Neuronal stem cell (in vitro differentiated cells): Measurements from ENCODE around the gene SUPT5H.
A peak's percentile ranks its signal among the peaks of the same experiment; 100 is the strongest.

Source experiments
- DNase-seq: peaks from one replicate; pipeline ENCODE4 v3.0.0-alpha.2; 2013; ENCODE audit warnings: low spot score
- H2AFZ ChIP-seq: one replicate; pipeline ENCODE4 v1.6.1; 2013; ENCODE audit warnings: mild to moderate bottlenecking, low read length, inconsistent platforms
- H2AK5ac ChIP-seq: 2 replicates; pipeline ENCODE4 v1.6.1; 2013; ENCODE audit warnings: low read depth, mild to moderate bottlenecking, inconsistent platforms, low read length, moderate library complexity, mixed read lengths
- H2BK120ac ChIP-seq: 2 replicates; pipeline ENCODE4 v1.6.1; 2013; ENCODE audit warnings: low read depth, mild to moderate bottlenecking, inconsistent platforms, low read length, moderate library complexity, mixed read lengths
- H2BK12ac ChIP-seq: one replicate; pipeline ENCODE4 v1.6.1; 2013; ENCODE audit warnings: low read length, inconsistent platforms
- H2BK15ac ChIP-seq: 2 replicates; pipeline ENCODE4 v1.6.1; 2013; ENCODE audit warnings: mild to moderate bottlenecking, low read length, inconsistent platforms, mixed read lengths
- H2BK5ac ChIP-seq: one replicate; pipeline ENCODE4 v1.6.1; 2013; ENCODE audit warnings: inconsistent platforms, mild to moderate bottlenecking, low read length, moderate library complexity
- H3K14ac ChIP-seq: one replicate; pipeline ENCODE4 v1.6.1; 2013; ENCODE audit warnings: low read length, inconsistent platforms
- H3K18ac ChIP-seq: 2 replicates; pipeline ENCODE4 v1.6.1; 2013; ENCODE audit warnings: low read length, inconsistent platforms
- H3K23ac ChIP-seq: 2 replicates; pipeline ENCODE4 v1.6.1; 2013; ENCODE audit warnings: low read depth, mild to moderate bottlenecking, mixed read lengths, low read length, inconsistent platforms; ENCODE audit not compliant: poor library complexity
- H3K27ac ChIP-seq: replicated peaks from 3 replicates; pipeline ENCODE4 v1.5.1; 2013; ENCODE audit warnings: low read length, inconsistent platforms
- H3K27me3 ChIP-seq, 3 experiments: 2 replicates each; pipeline ENCODE4 v1.6.1; 2013; ENCODE audit warnings: low read length in 3 of 3, mild to moderate bottlenecking in 2 of 3, inconsistent platforms in 1 of 3, low read depth in 1 of 3, mixed read lengths in 1 of 3, moderate library complexity in 1 of 3; ENCODE audit not compliant: control insufficient read depth in 3 of 3, insufficient read depth in 3 of 3
- H3K36me3 ChIP-seq, 2 donors: replicated peaks in 1 of 2; 2 replicates each; pipeline ENCODE4 v1.6.1; 2013; ENCODE audit warnings: low read length in 2 of 2; ENCODE audit not compliant: control insufficient read depth in 2 of 2, insufficient read depth in 2 of 2
- H3K4ac ChIP-seq: 2 replicates; pipeline ENCODE4 v1.6.1; 2013; ENCODE audit warnings: inconsistent platforms, mild to moderate bottlenecking, low read length, moderate library complexity
- H3K4me1 ChIP-seq, 2 donors: 1 replicate in 1 of 2; 2 replicates in 1 of 2; pipeline ENCODE4 v1.6.1; 2013; ENCODE audit warnings: low read length in 2 of 2, low read depth in 1 of 2; ENCODE audit not compliant: control insufficient read depth in 2 of 2, insufficient read depth in 1 of 2
- H3K4me2 ChIP-seq: one replicate; pipeline ENCODE4 v1.6.1; 2013; ENCODE audit warnings: mild to moderate bottlenecking, low read length, inconsistent platforms; ENCODE audit not compliant: insufficient read depth, poor library complexity, severe bottlenecking
- H3K4me3 ChIP-seq, 2 donors: 2 replicates each; pipeline ENCODE4 v1.5.1; 2013; ENCODE audit warnings: low read length in 2 of 2, mild to moderate bottlenecking in 2 of 2, inconsistent platforms in 1 of 2, moderate library complexity in 1 of 2
- H3K79me1 ChIP-seq: one replicate; pipeline ENCODE4 v1.6.1; 2013; ENCODE audit warnings: low read depth, mild to moderate bottlenecking, inconsistent platforms, low read length, moderate library complexity
- H3K9ac ChIP-seq: one replicate; pipeline ENCODE4 v1.6.1; 2013; ENCODE audit warnings: mild to moderate bottlenecking, low read depth, low read length, inconsistent platforms; ENCODE audit not compliant: poor library complexity
- H3K9me3 ChIP-seq, 2 donors: replicated peaks in 1 of 2; 2 replicates each; pipeline versions ENCODE3 to v1.6.1; 2013; ENCODE audit warnings: low read length in 2 of 2, mild to moderate bottlenecking in 2 of 2, inconsistent platforms in 1 of 2, low read depth in 1 of 2, mixed read lengths in 1 of 2, moderate library complexity in 1 of 2; ENCODE audit not compliant: control insufficient read depth in 2 of 2, insufficient read depth in 1 of 2
- H4K8ac ChIP-seq: one replicate; pipeline ENCODE4 v1.6.1; 2013; ENCODE audit warnings: low read depth, mild to moderate bottlenecking, inconsistent platforms, low read length, moderate library complexity
- H4K91ac ChIP-seq: one replicate; pipeline ENCODE4 v1.6.1; 2013; ENCODE audit warnings: low read length, low read depth, mild to moderate bottlenecking, inconsistent platforms; ENCODE audit not compliant: poor library complexity
- WGBS, 2 donors: extraction: QIAGEN DNeasy Blood & Tissue Kit; methylation state at CpG; one replicate each; pipeline ENCODE4 v1.1.7; 2013; ENCODE audit warnings: missing lambda C conversion rate in 2 of 2, mixed read lengths in 1 of 2; ENCODE audit not compliant: insufficient read length in 2 of 2, insufficient replicate concordance in 1 of 2; ENCODE audit errors: extremely low coverage in 2 of 2; 5-methylcytosine and 5-hydroxymethylcytosine counted together

The SUPT5H gene

DNA sequence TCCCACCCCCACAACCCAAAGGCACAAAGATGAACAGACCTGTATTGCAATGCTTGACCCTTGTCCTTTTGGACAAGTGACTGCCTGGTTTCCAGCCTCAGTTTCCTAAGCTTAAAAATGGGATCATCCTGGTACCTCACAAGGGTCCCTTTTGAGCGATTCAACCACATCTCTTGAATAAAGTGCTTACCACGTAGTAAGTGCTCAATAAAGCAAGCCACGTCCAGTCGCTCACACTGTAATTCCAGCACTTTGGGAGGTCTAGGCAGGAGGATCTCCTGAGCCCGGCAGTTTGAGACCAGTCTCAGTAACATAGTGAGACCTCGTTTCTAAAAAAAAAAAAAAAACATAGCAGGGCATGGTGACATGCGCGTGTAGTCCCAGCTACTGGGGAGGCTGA is 54.5 kb downstream of the SUPT5H start:
- no peak overlapping the region for H2BK120ac ChIP-seq
- H2BK15ac ChIP-seq, result no peak overlapping the region
- H3K9ac ChIP-seq, result no peak overlapping the region
- no peak for DNase-seq
- no peak overlapping the region for H3K18ac ChIP-seq
- H3K79me1 ChIP-seq, result no peaks in the 10 kb centered on the region
- no peak overlapping the region for H3K4me3 ChIP-seq
- no peak overlapping the region for H3K14ac ChIP-seq
- H3K27me3 ChIP-seq, result peaks cover 11 to 57% (median 40%) of the 10 kb centered on the region in 3 experiments
- H3K4ac ChIP-seq, result no peak overlapping the region
- no peak overlapping the region for H4K8ac ChIP-seq
- peaks cover 7 to 9% of the 10 kb centered on the region in 2 donors for H3K4me1 ChIP-seq
- no CpG with 5 or more reads among the region's 8 CpGs for WGBS, 2 donors
- H4K91ac ChIP-seq, result no peak overlapping the region
- H3K4me2 ChIP-seq, result no peak overlapping the region
- H3K23ac ChIP-seq, result no peak overlapping the region
- no peak overlapping the region for H2BK12ac ChIP-seq
- no peak overlapping the region for H3K27ac ChIP-seq
- H2AFZ ChIP-seq, result no peak overlapping the region
- H3K9me3 ChIP-seq, result peaks cover 0 to 4% of the 10 kb centered on the region in 2 donors
- H2AK5ac ChIP-seq, result no peak overlapping the region
- H2BK5ac ChIP-seq, result no peak overlapping the region
- H3K36me3 ChIP-seq, result no peaks in the 10 kb centered on the region

DNA sequence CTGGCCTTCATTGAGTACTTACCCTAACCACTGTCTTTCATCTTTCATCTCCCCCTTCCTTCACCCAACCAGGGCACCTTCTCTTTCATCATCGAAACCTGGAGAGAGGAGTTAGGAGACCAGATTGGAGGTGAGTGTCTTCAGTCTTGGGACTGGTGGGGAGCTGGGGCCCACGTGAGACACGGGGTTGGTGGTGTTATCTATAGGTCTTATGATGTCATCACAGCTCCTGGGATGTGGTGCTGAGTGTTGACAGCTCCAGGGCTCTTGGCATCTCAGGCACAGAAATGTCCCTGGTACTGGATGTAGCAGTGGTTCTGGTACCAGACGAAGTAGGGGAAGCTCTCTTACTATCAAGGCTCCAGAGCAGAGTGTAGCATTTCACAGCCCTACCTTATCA is 55.2 kb downstream of the SUPT5H start:
- no peak overlapping the region for H3K23ac ChIP-seq
- H3K27me3 ChIP-seq, result peaks cover 11 to 63% (median 46%) of the 10 kb centered on the region in 3 experiments
- no peak overlapping the region for H2BK120ac ChIP-seq
- no peak overlapping the region for H3K9ac ChIP-seq
- peaks cover 7 to 9% of the 10 kb centered on the region in 2 donors for H3K4me1 ChIP-seq
- no peak overlapping the region for H4K8ac ChIP-seq
- no peaks in the 10 kb centered on the region for H3K79me1 ChIP-seq
- H3K14ac ChIP-seq, result no peak overlapping the region
- no peak overlapping the region for H4K91ac ChIP-seq
- no peak overlapping the region for H2BK15ac ChIP-seq
- no peak overlapping the region for H3K27ac ChIP-seq
- no peak overlapping the region for H2BK12ac ChIP-seq
- H3K18ac ChIP-seq, result no peak overlapping the region
- no peak overlapping the region for H3K4me2 ChIP-seq
- no peak for DNase-seq
- H2AK5ac ChIP-seq, result no peak overlapping the region
- H2BK5ac ChIP-seq, result no peak overlapping the region
- no peak overlapping the region for H3K4ac ChIP-seq
- no peak overlapping the region for H2AFZ ChIP-seq
- peaks cover 0 to 4% of the 10 kb centered on the region in 2 donors for H3K9me3 ChIP-seq
- H3K4me3 ChIP-seq, result no peak overlapping the region
- no peaks in the 10 kb centered on the region for H3K36me3 ChIP-seq
- no CpG with 5 or more reads among the region's 4 CpGs for WGBS, 2 donors

DNA sequence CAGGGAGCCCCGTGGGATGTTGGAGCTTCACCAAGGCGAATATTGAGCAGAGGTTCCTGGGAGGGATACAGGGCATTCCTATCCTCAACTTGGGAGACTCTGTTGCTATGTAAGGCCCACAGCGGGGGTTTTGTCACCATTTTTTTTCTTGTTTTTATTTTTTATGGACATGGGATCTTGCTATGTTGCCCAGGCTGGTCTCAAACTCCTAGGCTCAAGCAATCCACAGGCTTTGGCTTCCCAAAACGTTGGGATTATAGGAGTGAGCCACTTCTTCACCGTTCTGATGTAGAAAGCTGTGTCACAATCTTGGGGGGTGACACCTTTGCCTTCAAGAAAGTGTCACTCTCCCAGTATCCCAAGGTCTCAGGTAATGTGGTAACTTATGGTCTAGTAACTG is 56.0 kb downstream of the SUPT5H start:
- Histone ChIP-seq H3K9ac (no peak overlapping the region), H3K79me1 (no peaks in the 10 kb centered on the region), H3K9me3 (peaks cover 0 to 5% of the 10 kb centered on the region in 2 donors), H2AFZ (no peak overlapping the region), H2BK15ac (no peak overlapping the region), H2BK12ac (no peak overlapping the region), H4K8ac (no peak overlapping the region), H3K14ac (no peak overlapping the region), H4K91ac (no peak overlapping the region), H2BK5ac (no peak overlapping the region), H3K23ac (no peak overlapping the region), H3K4me3 (no peak overlapping the region), H3K4me1 (peaks cover 7 to 9% of the 10 kb centered on the region in 2 donors), H3K18ac (no peak overlapping the region), H2AK5ac (no peak overlapping the region), H3K27me3 (peaks cover 12 to 68% (median 51%) of the 10 kb centered on the region in 3 experiments), H3K27ac (no peak overlapping the region), H3K4ac (no peak overlapping the region), H3K36me3 (no peaks in the 10 kb centered on the region), H2BK120ac (no peak overlapping the region), H3K4me2 (no peak overlapping the region)
- no CpG with 5 or more reads among the region's 5 CpGs for WGBS, 2 donors
- DNase-seq, result no peak

DNA sequence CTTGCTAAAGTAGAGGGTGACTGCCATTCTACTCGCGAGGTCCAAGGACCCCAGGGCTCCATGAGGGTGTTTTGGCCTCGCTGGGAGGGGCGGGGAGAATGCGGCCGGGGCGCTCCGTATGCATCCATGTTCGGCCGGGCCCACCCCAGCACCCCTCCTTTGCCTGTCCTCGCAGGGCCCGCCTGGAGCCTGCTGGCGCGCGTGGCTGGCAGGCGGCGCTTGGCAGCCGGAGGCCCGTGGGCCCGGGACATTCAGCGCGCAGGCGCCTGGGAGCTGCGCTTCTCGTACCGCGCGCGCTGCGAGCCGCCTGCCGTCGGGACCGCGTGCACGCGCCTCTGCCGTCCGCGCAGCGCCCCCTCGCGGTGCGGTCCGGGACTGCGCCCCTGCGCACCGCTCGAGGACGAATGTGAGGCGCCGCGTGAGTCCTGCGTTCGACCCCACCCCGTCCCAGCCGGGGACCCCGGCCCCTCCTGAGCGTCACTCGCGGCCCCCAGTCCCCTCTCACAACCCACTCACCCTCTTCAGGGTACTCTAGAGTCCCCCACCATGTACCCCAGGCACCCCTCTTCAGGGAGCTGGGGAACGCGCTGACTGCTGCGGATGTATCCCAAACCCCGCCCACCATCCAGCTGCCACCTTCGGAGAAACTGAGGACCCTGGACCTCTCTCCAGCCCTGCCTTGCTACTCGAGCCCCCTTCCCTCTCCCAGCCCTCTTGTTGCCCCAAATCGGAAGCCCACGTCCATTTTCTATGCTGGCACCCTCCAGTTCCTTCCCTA is 57.4 kb downstream of the SUPT5H start:
- Histone ChIP-seq H3K4me1 (peaks cover 7 to 9% of the 10 kb centered on the region in 2 donors), H3K79me1 (no peaks in the 10 kb centered on the region), H2AK5ac (peak overlapping the region; percentile 30), H4K8ac (no peak overlapping the region), H3K9me3 (peaks cover 0 to 10% of the 10 kb centered on the region in 2 donors), H3K23ac (no peak overlapping the region), H4K91ac (no peak overlapping the region), H3K4ac (no peak overlapping the region), H2BK5ac (no peak overlapping the region), H3K9ac (no peak overlapping the region), H3K4me2 (no peak overlapping the region), H3K14ac (no peak overlapping the region), H3K27me3 (peaks cover 21 to 82% (median 63%) of the 10 kb centered on the region in 3 experiments), H3K18ac (peak overlapping the region; percentile 84), H2BK15ac (no peak overlapping the region), H3K36me3 (no peaks in the 10 kb centered on the region), H2BK120ac (no peak overlapping the region), H2BK12ac (no peak overlapping the region), H3K27ac (no peak overlapping the region), H3K4me3 (no peak overlapping the region), H2AFZ (peak overlapping the region; percentile 93)
- no CpG with 5 or more reads among the region's 69 CpGs for WGBS, 2 donors
- peak; percentile 59 for DNase-seq
